CD4-positive, alpha-beta memory T cell (primary cell): ENCODE measurements around the gene PGLYRP3. TPM values are rescaled to one million over a fixed set of nuclear protein-coding genes. Genes with fewer than 3 reads are reported as not detected.

Experiments
- CTCF ChIA-PET: fragments of 350-600 bp; sonication (Branson Sonifier 250); formaldehyde crosslinking; loops from one replicate; lab custom pipeline; 2021; ENCODE audit warnings: inconsistent platforms; ENCODE audit not compliant: partially characterized antibody; lab: Charles Lee
- POLR2A ChIA-PET: fragments of 350-600 bp; sonication (Branson Sonifier 250); formaldehyde crosslinking; loops from one replicate; lab custom pipeline; 2021; ENCODE audit not compliant: partially characterized antibody; lab: Charles Lee
- DNase-seq, 5 donors: peaks; one replicate each; pipeline versions ENCODE4 v3.0.0 to v3.0.0-alpha.2; 2020 to 2022; ENCODE audit warnings: mixed read lengths in 1 of 5
- H3K27ac ChIP-seq: one replicate; pipeline ENCODE4 v1.7.0; 2013; ENCODE audit warnings: low read depth, low read length
- H3K27me3 ChIP-seq: 2 replicates; pipeline ENCODE4 v1.7.0; 2013; ENCODE audit warnings: mild to moderate bottlenecking, low read length, moderate library complexity; ENCODE audit not compliant: insufficient read depth
- H3K36me3 ChIP-seq: 2 replicates; pipeline ENCODE4 v1.7.0; 2013; ENCODE audit warnings: mild to moderate bottlenecking, low read length, moderate library complexity; ENCODE audit not compliant: insufficient read depth
- H3K4me1 ChIP-seq: 2 replicates; pipeline ENCODE4 v1.7.0; 2013; ENCODE audit warnings: mild to moderate bottlenecking, low read length, moderate library complexity; ENCODE audit not compliant: insufficient read depth
- H3K4me3 ChIP-seq, 2 donors: one replicate each; pipeline ENCODE4 v1.7.0; 2013; ENCODE audit warnings: low read length in 2 of 2, mild to moderate bottlenecking in 1 of 2
- H3K9me3 ChIP-seq, 2 donors: one replicate each; pipeline ENCODE4 v1.7.0; 2013; ENCODE audit warnings: low read length in 2 of 2, control low read depth in 1 of 2; ENCODE audit not compliant: control insufficient read depth in 1 of 2
- H3K27ac Mint-ChIP-seq, 7 donors: one replicate each; pipeline ENCODE4 v1.8.0; 2020 to 2021; ENCODE audit warnings: mixed read lengths in 7 of 7, mild to moderate bottlenecking in 6 of 7, inconsistent platforms in 3 of 7, moderate library complexity in 3 of 7
- H3K27me3 Mint-ChIP-seq, 2 donors: one replicate each; pipeline ENCODE4 v1.8.0; 2020 to 2021; ENCODE audit warnings: mixed read lengths in 2 of 2
- H3K36me3 Mint-ChIP-seq, 2 donors: one replicate each; pipeline ENCODE4 v1.8.0; 2020 to 2021; ENCODE audit warnings: mixed read lengths in 2 of 2, inconsistent platforms in 1 of 2, mild to moderate bottlenecking in 1 of 2
- H3K4me1 Mint-ChIP-seq, 4 donors: one replicate each; pipeline ENCODE4 v1.8.0; 2020 to 2021; ENCODE audit warnings: mixed read lengths in 4 of 4, mild to moderate bottlenecking in 1 of 4
- H3K4me3 Mint-ChIP-seq, 8 donors: one replicate each; pipeline ENCODE4 v1.8.0; 2020 to 2021; ENCODE audit warnings: mixed read lengths in 8 of 8, mild to moderate bottlenecking in 7 of 8, moderate library complexity in 6 of 8, inconsistent platforms in 3 of 8
- H3K9me3 Mint-ChIP-seq, 8 donors: one replicate each; pipeline ENCODE4 v1.8.0; 2020 to 2021; ENCODE audit warnings: mixed read lengths in 8 of 8, mild to moderate bottlenecking in 5 of 8, inconsistent platforms in 3 of 8, moderate library complexity in 1 of 8
- intact Hi-C: fragments of 100-400 bp; cut with micrococcal nuclease; formaldehyde crosslinking; loops from one replicate; pipeline ENCODE4 v1.15.1; 2023
- polyA plus RNA-seq, 2 donors: library from polyadenylated mRNA; unstranded; fragments of 300-500 nt; fragmentation: Illumina TruSeq; gene quantifications; one replicate each; pipeline ENCODE4 v1.2.3, GENCODE V29; 2021
- total RNA-seq, 2 experiments: library from RNA; stranded (reverse); gene quantifications; one replicate each; pipeline ENCODE4 v1.2.3, GENCODE V29; 2021

PGLYRP3 gene
- total and polyA plus RNA-seq, 4 experiments from 2014 or later: not detected

- ChIA-PET POLR2A (no interaction called here), CTCF (no interaction called here)
- no peaks in the 10 kb centered on the region for H3K27me3 ChIP-seq
- DNase-seq: no peak
- peaks cover 27% of the 10 kb centered on the region for H3K4me1 ChIP-seq
- H3K27ac Mint-ChIP-seq: peak overlapping the region in 2 of 7 donors; percentile 2 to 43
- H3K27me3 Mint-ChIP-seq: peaks cover 2 to 13% of the 10 kb centered on the region in 2 donors
- H3K36me3 ChIP-seq: no peaks in the 10 kb centered on the region
- H3K4me1 Mint-ChIP-seq: peaks cover 14 to 36% (median 27%) of the 10 kb centered on the region in 4 donors
- H3K4me3 ChIP-seq: no peak overlapping the region
- intact Hi-C loops: no loop called here
- H3K36me3 Mint-ChIP-seq: no peaks in the 10 kb centered on the region
- peak overlapping the region in 3 of 8 donors; percentile 22 to 75 (median 35) for H3K4me3 Mint-ChIP-seq
- H3K9me3 Mint-ChIP-seq: no peaks in the 10 kb centered on the region
- no peak overlapping the region for H3K27ac ChIP-seq
- H3K9me3 ChIP-seq: no peaks in the 10 kb centered on the region
These were observed 19.8 kb downstream of the PGLYRP3 start for GRCh38 chr1:153292740-153293479.

GRCh38 chr1:153292185-153292584 lies 20.6 kb downstream of the PGLYRP3 start:
- Mint-ChIP-seq H3K27me3 (peaks cover 2 to 13% of the 10 kb centered on the region in 2 donors), H3K4me1 (peaks cover 14 to 36% (median 27%) of the 10 kb centered on the region in 4 donors), H3K4me3 (peak overlapping the region in 3 of 8 donors; percentile 15 to 45 (median 35)), H3K9me3 (no peaks in the 10 kb centered on the region), H3K27ac (no peak overlapping the region), H3K36me3 (no peaks in the 10 kb centered on the region)
- ChIA-PET POLR2A (no interaction called here), CTCF (no interaction called here)
- no peaks in the 10 kb centered on the region for H3K27me3 ChIP-seq
- intact Hi-C loops: no loop called here
- no peak overlapping the region for H3K27ac ChIP-seq
- H3K4me3 ChIP-seq: no peak overlapping the region
- no peaks in the 10 kb centered on the region for H3K36me3 ChIP-seq
- no peak for DNase-seq
- H3K4me1 ChIP-seq: peaks cover 27% of the 10 kb centered on the region
- no peaks in the 10 kb centered on the region for H3K9me3 ChIP-seq

GRCh38 chr1:153291514-153291913 lies 21.2 kb downstream of the PGLYRP3 start:
- CTCF ChIA-PET: no interaction called here

DNA sequence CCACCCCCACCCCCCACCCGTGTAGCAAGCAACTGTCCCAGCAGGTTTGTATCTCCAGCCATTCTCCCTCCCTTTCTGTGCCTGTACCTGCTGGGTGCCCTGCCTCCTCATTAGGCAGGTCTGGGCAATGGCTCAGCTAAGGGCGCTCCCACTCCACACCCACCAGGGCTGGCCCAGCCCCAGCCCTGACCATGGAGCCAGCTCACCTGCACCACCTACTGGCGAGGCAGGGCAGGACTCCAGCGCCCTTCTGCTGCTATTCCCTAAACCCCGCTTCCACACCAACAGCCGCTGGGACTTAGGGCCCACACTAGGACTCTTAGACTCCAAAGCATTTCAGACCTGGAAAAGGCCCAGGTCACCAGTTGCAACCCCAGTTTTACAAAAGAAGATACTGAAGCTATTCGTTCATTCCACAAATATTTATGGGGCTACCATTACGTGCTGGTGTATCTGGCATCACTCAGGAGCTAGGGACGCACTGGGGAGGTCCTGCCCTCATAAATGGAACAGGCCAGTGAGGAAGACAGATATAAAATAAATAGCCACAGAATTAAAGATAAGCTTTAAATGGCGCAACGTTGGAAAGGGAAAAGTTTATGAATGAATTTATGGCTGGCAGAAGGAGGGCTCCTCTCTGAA lies 24.0 kb downstream of the PGLYRP3 start:
- intact Hi-C loops: no loop called here
- peaks cover 2 to 11% of the 10 kb centered on the region in 2 donors for H3K27me3 Mint-ChIP-seq
- Histone ChIP-seq H3K27me3 (no peaks in the 10 kb centered on the region), H3K9me3 (no peaks in the 10 kb centered on the region), H3K4me1 (peaks cover 17% of the 10 kb centered on the region), H3K36me3 (no peaks in the 10 kb centered on the region), H3K4me3 (no peak overlapping the region), H3K27ac (no peak overlapping the region)
- POLR2A ChIA-PET: no interaction called here
- no peak for DNase-seq
- H3K36me3 Mint-ChIP-seq: no peaks in the 10 kb centered on the region
- peaks cover 6 to 23% (median 16%) of the 10 kb centered on the region in 4 donors for H3K4me1 Mint-ChIP-seq
- CTCF ChIA-PET: interaction anchor here (0.9 to 1.7 kb wide), 5 partner anchors 9 to 108 kb away, joined by 3 to 6 read pairs (median 3); no protein-coding TSS in a partner anchor
- no peaks in the 10 kb centered on the region for H3K9me3 Mint-ChIP-seq
- no peak overlapping the region for H3K27ac Mint-ChIP-seq
- H3K4me3 Mint-ChIP-seq: no peak overlapping the region

More at GRCh38 chr1:153291514-153291913, 21.2 kb downstream of the PGLYRP3 start:
- Mint-ChIP-seq H3K4me1 (peaks cover 14 to 36% (median 27%) of the 10 kb centered on the region in 4 donors), H3K27me3 (peaks cover 2 to 13% of the 10 kb centered on the region in 2 donors), H3K9me3 (no peaks in the 10 kb centered on the region), H3K4me3 (peak overlapping the region in 1 of 8 donors; percentile 16), H3K27ac (peak overlapping the region in 1 of 7 donors; percentile 45), H3K36me3 (no peaks in the 10 kb centered on the region)
- POLR2A ChIA-PET: no interaction called here
- H3K9me3 ChIP-seq: no peaks in the 10 kb centered on the region
- intact Hi-C loops: no loop called here
- no peaks in the 10 kb centered on the region for H3K27me3 ChIP-seq
- no peak overlapping the region for H3K27ac ChIP-seq
- DNase-seq: no peak
- H3K4me3 ChIP-seq: no peak overlapping the region
- no peaks in the 10 kb centered on the region for H3K36me3 ChIP-seq
- H3K4me1 ChIP-seq: peaks cover 27% of the 10 kb centered on the region

DNA sequence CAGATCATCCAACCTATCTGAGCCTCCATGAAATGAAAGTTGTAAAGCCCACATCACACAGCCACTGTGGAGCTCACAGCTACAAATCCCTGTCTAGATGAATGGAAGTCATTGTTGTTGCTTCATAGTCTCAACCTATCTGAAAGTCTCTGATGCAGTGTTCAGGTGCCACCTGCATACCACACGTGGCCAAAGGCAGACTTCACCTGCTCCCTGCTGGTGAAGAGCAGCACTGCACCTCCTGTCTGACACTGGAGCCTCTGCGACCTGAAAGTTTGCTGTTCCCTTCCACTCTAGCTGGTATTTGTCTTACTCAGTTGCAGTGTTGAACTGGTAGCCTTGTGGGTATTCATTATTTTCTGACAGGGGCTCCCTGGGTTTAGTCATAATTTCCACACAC lies 34.9 kb downstream of the PGLYRP3 start:
- POLR2A ChIA-PET: no interaction called here
- Mint-ChIP-seq H3K27me3 (peaks cover 14 to 43% of the 10 kb centered on the region in 2 donors), H3K4me1 (no peaks in the 10 kb centered on the region)

DNA sequence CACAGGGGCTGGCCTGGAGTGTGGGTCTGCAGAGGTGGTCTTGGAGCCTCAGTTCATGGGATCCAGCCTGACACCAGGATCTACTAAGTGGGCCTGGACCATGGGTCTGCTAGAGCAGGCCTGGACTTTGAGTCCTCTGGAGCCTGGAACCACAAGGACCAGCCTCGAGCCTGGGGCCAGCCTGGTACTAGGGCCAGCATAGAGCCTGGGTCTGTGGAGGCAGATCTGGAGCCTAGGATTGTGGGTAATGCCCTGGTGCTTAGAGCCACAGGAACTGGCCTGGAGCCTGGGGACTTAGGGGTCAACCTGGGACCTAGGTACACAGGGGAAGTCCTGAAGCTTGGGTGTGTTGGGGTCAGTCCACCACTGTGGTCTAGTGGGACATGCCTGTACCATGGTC lies 40.6 kb downstream of the PGLYRP3 start:
- Histone ChIP-seq H3K27ac (no peak overlapping the region), H3K27me3 (no peaks in the 10 kb centered on the region), H3K4me3 (no peak overlapping the region), H3K4me1 (no peaks in the 10 kb centered on the region), H3K9me3 (no peaks in the 10 kb centered on the region), H3K36me3 (no peaks in the 10 kb centered on the region)
- H3K36me3 Mint-ChIP-seq: no peaks in the 10 kb centered on the region
- intact Hi-C loops: no loop called here
- no peak for DNase-seq
- no peak overlapping the region for H3K27ac Mint-ChIP-seq
- no peak overlapping the region for H3K4me3 Mint-ChIP-seq
- no peaks in the 10 kb centered on the region for H3K4me1 Mint-ChIP-seq
- H3K9me3 Mint-ChIP-seq: peaks cover 0 to 1% (median 0%) of the 10 kb centered on the region in 8 donors
- peaks cover 12 to 30% of the 10 kb centered on the region in 2 donors for H3K27me3 Mint-ChIP-seq
- ChIA-PET POLR2A (no interaction called here), CTCF (no interaction called here)

More for the DNA sequence above, 34.9 kb downstream of the PGLYRP3 start:
- H3K27me3 ChIP-seq: no peaks in the 10 kb centered on the region
- no peak overlapping the region for H3K27ac ChIP-seq
- intact Hi-C loops: no loop called here
- H3K9me3 Mint-ChIP-seq: no peaks in the 10 kb centered on the region
- peak; percentile 25 to 48 (median 31) for DNase-seq
- H3K4me3 ChIP-seq: no peak overlapping the region
- no peak overlapping the region for H3K4me3 Mint-ChIP-seq
- H3K36me3 Mint-ChIP-seq: no peaks in the 10 kb centered on the region
- no peak overlapping the region for H3K27ac Mint-ChIP-seq
- no peaks in the 10 kb centered on the region for H3K4me1 ChIP-seq
- H3K9me3 ChIP-seq: no peaks in the 10 kb centered on the region
- CTCF ChIA-PET: interaction anchor here (1.5 kb wide), 1 partner anchor 15 kb away, joined by 5 read pairs; no protein-coding TSS in a partner anchor
- no peaks in the 10 kb centered on the region for H3K36me3 ChIP-seq

DNA sequence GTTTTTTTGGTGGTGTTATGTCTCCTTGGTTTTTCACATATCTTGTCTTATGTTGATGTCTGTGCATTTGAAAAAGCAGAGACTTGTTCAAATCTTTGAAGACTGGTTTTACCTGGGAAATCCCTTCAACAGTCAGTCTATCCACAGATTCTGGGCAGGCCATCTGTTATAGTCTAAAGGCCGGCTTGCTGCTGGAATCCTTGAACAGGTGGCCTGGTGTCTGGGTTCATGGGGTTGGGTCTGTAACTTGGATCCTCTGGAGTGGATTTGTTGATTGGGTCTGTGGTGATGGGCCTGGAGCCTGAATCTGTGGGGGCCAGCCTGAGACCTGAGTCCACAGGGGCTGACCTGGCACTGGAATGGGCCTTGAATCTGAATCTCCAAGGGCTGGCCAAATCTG lies 41.0 kb downstream of the PGLYRP3 start:
- CTCF ChIA-PET: no interaction called here
- Mint-ChIP-seq H3K4me1 (no peaks in the 10 kb centered on the region), H3K27me3 (peaks cover 12 to 32% of the 10 kb centered on the region in 2 donors), H3K9me3 (peaks cover 0 to 1% (median 0%) of the 10 kb centered on the region in 8 donors), H3K36me3 (no peaks in the 10 kb centered on the region), H3K27ac (no peak overlapping the region), H3K4me3 (no peak overlapping the region)
- intact Hi-C loops: no loop called here
- Histone ChIP-seq H3K4me3 (no peak overlapping the region), H3K9me3 (no peaks in the 10 kb centered on the region), H3K36me3 (no peaks in the 10 kb centered on the region), H3K27ac (no peak overlapping the region), H3K4me1 (no peaks in the 10 kb centered on the region), H3K27me3 (no peaks in the 10 kb centered on the region)
- DNase-seq: no peak
- POLR2A ChIA-PET: no interaction called here
